Activated CD4-positive, alpha-beta T cell treated with anti-CD3 and anti-CD28 coated beads, Interleukin-2, amount 10 ng/mL, durations not matched to agents 7 days and 5 days (primary cell): ENCODE data around the gene SCP2. TPM values are rescaled to one million over a fixed set of nuclear protein-coding genes. Genes with fewer than 3 reads are reported as not detected.

Source experiments
- CTCF ChIA-PET: fragments of 350-600 bp; sonication (Branson Sonifier 250); formaldehyde crosslinking; loops from one replicate; lab custom pipeline; 2021; ENCODE audit warnings: antibody characterized with exemption; lab: Charles Lee
- POLR2A ChIA-PET: fragments of 350-600 bp; sonication (Branson Sonifier 250); formaldehyde crosslinking; loops from one replicate; lab custom pipeline; 2021; ENCODE audit warnings: antibody characterized with exemption; lab: Charles Lee
- DNase-seq: peaks from one replicate; pipeline ENCODE4 v3.0.0-alpha.2; 2020
- H3K27ac Mint-ChIP-seq: one replicate; pipeline ENCODE4 v1.8.0; 2021; ENCODE audit warnings: mild to moderate bottlenecking, moderate library complexity, mixed read lengths
- H3K27me3 Mint-ChIP-seq: one replicate; pipeline ENCODE4 v1.8.0; 2021; ENCODE audit warnings: mixed read lengths
- H3K36me3 Mint-ChIP-seq: one replicate; pipeline ENCODE4 v1.8.0; 2021; ENCODE audit warnings: low read depth, mixed read lengths
- H3K4me1 Mint-ChIP-seq: one replicate; pipeline ENCODE4 v1.8.0; 2021; ENCODE audit warnings: mixed read lengths
- H3K4me3 Mint-ChIP-seq: one replicate; pipeline ENCODE4 v1.8.0; 2021; ENCODE audit warnings: mild to moderate bottlenecking, moderate library complexity, mixed read lengths
- H3K9me3 Mint-ChIP-seq: one replicate; pipeline ENCODE4 v1.8.0; 2021; ENCODE audit warnings: mixed read lengths
- total RNA-seq, 2 experiments: library from RNA; stranded (reverse); gene quantifications; one replicate each; pipeline ENCODE4 v1.2.3, GENCODE V29; 2021

Gene SCP2
- total RNA-seq, 2 experiments from 2014 or later = 83.3 to 102 TPM

DNA sequence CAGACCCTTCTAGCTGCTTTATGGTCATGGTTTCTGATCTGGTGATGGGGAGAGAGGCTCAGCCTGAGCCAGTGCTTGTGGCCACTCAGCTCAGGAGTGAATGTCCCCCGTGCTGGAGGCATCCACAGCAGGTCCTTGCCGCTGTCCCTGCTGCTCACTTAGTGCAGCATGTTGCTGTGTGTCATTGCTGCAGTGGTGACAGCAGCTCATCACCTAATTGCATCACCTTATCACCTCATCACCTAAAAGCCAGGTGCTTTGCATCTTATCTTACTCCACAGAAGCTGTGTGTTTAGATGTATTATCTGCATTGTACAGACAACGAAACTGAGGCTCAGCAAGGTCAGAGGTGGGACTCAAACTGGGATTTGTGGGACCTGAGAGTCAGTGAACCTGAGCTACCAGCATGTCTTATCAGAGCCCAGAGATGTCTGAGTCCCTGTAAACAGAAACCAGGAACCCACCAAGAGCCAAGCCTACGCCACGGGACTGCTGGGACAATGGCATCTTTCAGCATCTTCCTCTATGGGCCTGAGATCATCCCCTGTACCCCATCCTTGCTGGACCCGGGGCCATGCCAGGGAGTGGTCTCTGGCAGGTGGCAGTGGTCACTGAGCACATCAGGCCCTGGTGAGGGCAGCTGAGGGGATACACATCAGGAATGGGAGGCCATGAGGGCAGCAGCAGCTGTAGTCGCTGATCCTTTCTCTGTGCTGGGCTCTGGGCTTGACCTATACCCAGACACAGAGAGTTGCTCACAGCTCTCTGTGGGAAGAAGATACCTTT lies 141.4 kb downstream of the SCP2 start:
- no peak overlapping the region for H3K4me3 Mint-ChIP-seq
- H3K36me3 Mint-ChIP-seq = no peaks in the 10 kb centered on the region
- no peaks in the 10 kb centered on the region for H3K9me3 Mint-ChIP-seq
- ChIA-PET POLR2A (no interaction called here), CTCF (interaction anchor here (0.7 to 1.9 kb wide), 7 partner anchors 9 to 130 kb away, joined by 3 to 5 read pairs (median 3); no protein-coding TSS in a partner anchor)
- DNase-seq = no peak
- H3K27ac Mint-ChIP-seq = no peak overlapping the region
- H3K4me1 Mint-ChIP-seq = no peaks in the 10 kb centered on the region
- H3K27me3 Mint-ChIP-seq = peaks cover 9% of the 10 kb centered on the region

DNA sequence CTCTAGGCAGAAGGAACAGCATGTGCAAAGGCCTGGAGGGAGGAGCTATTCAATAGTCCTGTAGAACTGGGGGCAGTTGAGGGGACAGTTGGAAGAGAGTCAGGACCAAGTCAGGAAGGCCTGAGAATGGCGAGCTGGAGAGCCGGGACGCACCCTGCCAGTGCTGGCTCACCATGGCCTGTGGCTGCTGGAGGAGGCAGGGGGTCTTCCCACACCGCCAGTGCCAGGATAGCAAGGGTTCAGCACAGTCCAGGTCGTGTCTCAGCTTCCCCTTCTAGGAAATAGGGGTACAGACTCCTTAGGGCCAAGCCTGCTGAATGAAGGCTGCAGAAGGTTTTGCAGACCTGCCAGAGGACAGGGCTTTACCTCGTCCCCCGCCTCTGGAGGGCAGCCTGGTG lies 142.2 kb downstream of the SCP2 start:
- DNase-seq = no peak
- ChIA-PET POLR2A (no interaction called here), CTCF (interaction anchor here (0.7 to 1.9 kb wide), 5 partner anchors 12 to 130 kb away, joined by 3 to 5 read pairs (median 3); no protein-coding TSS in a partner anchor)
- H3K9me3 Mint-ChIP-seq = no peaks in the 10 kb centered on the region
- no peak overlapping the region for H3K4me3 Mint-ChIP-seq
- H3K27me3 Mint-ChIP-seq = peaks cover 4% of the 10 kb centered on the region
- H3K27ac Mint-ChIP-seq = no peak overlapping the region
- H3K36me3 Mint-ChIP-seq = no peaks in the 10 kb centered on the region
- no peaks in the 10 kb centered on the region for H3K4me1 Mint-ChIP-seq

DNA sequence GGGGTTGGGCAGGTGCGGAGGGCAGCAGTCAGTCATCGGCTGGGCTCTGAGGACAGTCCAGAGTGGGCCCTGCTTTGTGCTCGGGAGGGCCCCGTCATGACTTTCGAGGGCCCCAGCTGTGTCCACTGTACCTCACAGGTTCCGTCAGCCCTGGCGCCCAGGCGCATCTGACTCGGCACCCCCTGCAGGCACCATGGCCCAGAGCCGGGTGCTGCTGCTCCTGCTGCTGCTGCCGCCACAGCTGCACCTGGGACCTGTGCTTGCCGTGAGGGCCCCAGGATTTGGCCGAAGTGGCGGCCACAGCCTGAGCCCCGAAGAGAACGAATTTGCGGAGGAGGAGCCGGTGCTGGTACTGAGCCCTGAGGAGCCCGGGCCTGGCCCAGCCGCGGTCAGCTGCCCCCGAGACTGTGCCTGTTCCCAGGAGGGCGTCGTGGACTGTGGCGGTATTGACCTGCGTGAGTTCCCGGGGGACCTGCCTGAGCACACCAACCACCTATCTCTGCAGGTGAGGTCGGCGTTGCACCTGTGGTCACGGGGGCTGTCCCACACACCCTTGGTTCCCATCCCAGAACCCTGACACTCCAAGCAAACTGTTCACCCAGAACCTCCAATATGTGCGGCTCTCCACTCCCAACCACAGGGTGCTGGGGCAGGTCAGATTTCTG lies 142.7 kb downstream of the SCP2 start:
- no peaks in the 10 kb centered on the region for H3K9me3 Mint-ChIP-seq
- CTCF ChIA-PET = interaction anchor here (0.5 to 1.7 kb wide), 2 partner anchors 13 to 782 kb away, joined by 3 to 5 read pairs; no protein-coding TSS in a partner anchor
- no peaks in the 10 kb centered on the region for H3K36me3 Mint-ChIP-seq
- H3K4me1 Mint-ChIP-seq = no peaks in the 10 kb centered on the region
- peaks cover 4% of the 10 kb centered on the region for H3K27me3 Mint-ChIP-seq
- no peak overlapping the region for H3K27ac Mint-ChIP-seq
- no peak overlapping the region for H3K4me3 Mint-ChIP-seq
- POLR2A ChIA-PET = no interaction called here
- DNase-seq = no peak

DNA sequence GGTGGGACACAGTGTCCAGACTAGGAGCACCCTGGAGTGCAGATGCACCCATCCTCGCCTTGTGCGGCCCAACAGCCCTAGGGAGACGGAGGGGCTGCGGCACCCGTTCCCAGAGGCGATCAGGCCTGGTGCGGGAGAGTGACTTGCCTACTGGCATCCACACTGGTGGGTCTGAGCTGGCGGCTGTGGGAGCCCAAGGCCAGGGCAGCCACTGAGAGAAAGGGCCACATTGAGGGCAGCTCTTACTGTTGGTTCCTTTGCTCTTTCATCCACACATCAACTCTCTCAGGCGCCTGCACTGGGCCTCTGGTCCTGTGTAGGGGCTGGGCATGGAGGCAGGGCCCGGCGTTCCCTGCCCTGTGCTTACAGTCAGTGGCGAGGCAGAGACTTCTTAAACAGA lies 143.5 kb downstream of the SCP2 start:
- ChIA-PET POLR2A (no interaction called here), CTCF (no interaction called here)
- no peak for DNase-seq

DNA sequence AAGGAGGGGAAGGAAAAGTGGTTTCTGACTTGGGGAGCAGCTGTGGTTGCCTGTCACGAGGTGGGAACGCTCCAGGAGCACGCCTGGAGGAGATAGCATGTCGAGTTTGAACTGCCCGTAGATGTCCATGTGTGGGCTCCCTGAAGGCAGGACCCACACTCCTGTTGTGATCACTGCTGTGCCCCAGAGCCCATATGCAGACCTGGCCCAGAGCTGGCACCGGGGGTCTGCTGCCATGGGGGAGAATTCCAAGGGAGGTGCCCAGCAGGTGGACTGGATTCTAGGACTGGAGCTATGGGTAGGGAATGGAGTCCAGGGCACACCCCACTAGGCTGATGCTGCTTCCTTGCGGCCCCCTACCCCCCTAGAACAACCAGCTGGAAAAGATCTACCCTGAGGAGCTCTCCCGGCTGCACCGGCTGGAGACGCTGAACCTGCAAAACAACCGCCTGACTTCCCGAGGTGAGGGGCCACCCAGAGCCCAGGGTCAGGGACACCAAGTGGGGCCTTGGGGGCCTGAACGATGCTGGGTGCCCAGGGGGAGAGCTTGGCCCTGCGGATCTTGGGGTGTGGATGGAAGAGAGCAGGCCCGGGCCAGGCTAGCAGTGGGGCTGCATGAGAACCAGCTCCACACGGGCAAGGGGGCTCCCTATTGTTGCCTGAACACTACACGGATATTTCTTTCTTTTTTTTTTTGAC lies 144.2 kb downstream of the SCP2 start:
- Mint-ChIP-seq H3K4me3 (no peak overlapping the region), H3K4me1 (no peaks in the 10 kb centered on the region), H3K36me3 (no peaks in the 10 kb centered on the region), H3K27ac (no peak overlapping the region), H3K9me3 (no peaks in the 10 kb centered on the region), H3K27me3 (no peaks in the 10 kb centered on the region)
- CTCF ChIA-PET = interaction anchor here (0.6 to 0.7 kb wide), 2 partner anchors 85 to 163 kb away, joined by 3 read pairs; no protein-coding TSS in a partner anchor
- POLR2A ChIA-PET = no interaction called here
- no peak for DNase-seq

More for the DNA sequence above, 143.5 kb downstream of the SCP2 start:
- Mint-ChIP-seq H3K4me3 (no peak overlapping the region), H3K4me1 (no peaks in the 10 kb centered on the region), H3K27ac (no peak overlapping the region), H3K9me3 (no peaks in the 10 kb centered on the region), H3K27me3 (peaks cover under 1% of the 10 kb centered on the region), H3K36me3 (no peaks in the 10 kb centered on the region)

DNA sequence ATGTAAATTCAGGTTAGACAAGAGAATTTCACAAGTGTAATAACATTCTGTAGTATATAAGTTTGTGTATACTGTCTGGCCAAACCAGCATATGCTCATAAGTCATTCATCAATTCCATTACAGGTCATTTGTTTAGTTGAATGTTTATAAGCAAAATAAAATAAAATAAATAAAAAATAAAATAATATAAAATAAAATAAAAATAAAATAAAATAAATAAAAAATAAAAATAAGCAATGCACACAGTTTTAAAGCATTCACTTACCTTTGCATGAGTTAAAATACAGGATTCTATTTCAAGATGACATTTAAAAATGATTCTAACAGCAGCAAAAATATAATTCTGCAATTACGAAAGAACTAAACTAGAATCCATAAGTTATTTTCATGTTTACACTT lies 144.8 kb downstream of the SCP2 start:
- no peak overlapping the region for H3K27ac Mint-ChIP-seq
- H3K36me3 Mint-ChIP-seq = no peaks in the 10 kb centered on the region
- no peaks in the 10 kb centered on the region for H3K9me3 Mint-ChIP-seq
- H3K27me3 Mint-ChIP-seq = no peaks in the 10 kb centered on the region
- ChIA-PET POLR2A (no interaction called here), CTCF (interaction anchor here (0.7 kb wide), 1 partner anchor 84 kb away, joined by 3 read pairs; no protein-coding TSS in a partner anchor)
- H3K4me1 Mint-ChIP-seq = no peaks in the 10 kb centered on the region
- H3K4me3 Mint-ChIP-seq = no peak overlapping the region
- DNase-seq = no peak

DNA sequence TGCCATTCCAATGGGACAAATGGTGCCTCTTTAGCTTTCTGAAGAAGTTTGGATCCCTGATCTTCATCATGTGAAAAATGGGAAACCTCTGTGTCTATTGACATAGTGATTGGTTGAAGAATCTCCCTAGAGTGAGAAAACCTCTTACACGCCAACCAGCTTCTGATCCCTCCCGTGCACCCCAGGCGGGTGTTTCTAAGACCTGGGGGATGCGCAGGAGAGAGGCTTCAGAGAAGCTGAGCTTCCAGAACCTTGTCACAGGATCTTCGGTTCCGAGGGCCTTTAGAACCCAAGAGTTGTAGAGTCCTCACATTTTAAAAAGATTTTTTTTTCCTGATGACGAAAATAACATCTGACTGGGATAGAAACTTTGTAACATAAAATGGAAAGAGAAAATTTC lies 146.2 kb downstream of the SCP2 start:
- no peaks in the 10 kb centered on the region for H3K9me3 Mint-ChIP-seq
- no peak overlapping the region for H3K27ac Mint-ChIP-seq
- ChIA-PET POLR2A (no interaction called here), CTCF (no interaction called here)
- no peaks in the 10 kb centered on the region for H3K36me3 Mint-ChIP-seq
- DNase-seq = no peak
- no peaks in the 10 kb centered on the region for H3K27me3 Mint-ChIP-seq
- H3K4me3 Mint-ChIP-seq = no peak overlapping the region
- no peaks in the 10 kb centered on the region for H3K4me1 Mint-ChIP-seq

DNA sequence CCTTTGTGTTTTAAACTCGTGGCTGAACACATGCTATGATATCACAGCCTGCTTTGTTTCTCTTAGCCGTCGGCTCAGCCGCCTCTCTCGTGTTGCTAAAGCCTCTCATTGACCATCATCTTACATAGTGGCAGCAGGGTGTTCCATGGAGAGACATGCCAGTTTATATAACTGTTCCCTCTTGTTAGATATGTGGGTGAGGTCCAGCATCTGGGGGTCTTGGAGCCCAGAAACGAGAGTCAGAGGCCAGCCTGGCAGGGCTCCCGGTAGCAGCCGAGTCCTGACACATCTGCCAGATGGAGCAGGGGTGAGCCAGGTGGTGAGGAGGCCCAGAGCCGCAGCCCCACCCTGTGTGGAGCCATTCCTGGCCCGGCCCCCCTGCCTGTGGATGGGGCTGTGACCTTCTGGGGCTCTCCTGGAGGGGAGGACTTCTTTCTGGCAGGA lies 146.8 kb downstream of the SCP2 start:
- no peak for DNase-seq
- no peaks in the 10 kb centered on the region for H3K36me3 Mint-ChIP-seq
- H3K9me3 Mint-ChIP-seq = no peaks in the 10 kb centered on the region
- no peak overlapping the region for H3K4me3 Mint-ChIP-seq
- ChIA-PET CTCF (no interaction called here), POLR2A (no interaction called here)
- H3K27me3 Mint-ChIP-seq = no peaks in the 10 kb centered on the region
- H3K27ac Mint-ChIP-seq = no peak overlapping the region
- H3K4me1 Mint-ChIP-seq = no peaks in the 10 kb centered on the region

DNA sequence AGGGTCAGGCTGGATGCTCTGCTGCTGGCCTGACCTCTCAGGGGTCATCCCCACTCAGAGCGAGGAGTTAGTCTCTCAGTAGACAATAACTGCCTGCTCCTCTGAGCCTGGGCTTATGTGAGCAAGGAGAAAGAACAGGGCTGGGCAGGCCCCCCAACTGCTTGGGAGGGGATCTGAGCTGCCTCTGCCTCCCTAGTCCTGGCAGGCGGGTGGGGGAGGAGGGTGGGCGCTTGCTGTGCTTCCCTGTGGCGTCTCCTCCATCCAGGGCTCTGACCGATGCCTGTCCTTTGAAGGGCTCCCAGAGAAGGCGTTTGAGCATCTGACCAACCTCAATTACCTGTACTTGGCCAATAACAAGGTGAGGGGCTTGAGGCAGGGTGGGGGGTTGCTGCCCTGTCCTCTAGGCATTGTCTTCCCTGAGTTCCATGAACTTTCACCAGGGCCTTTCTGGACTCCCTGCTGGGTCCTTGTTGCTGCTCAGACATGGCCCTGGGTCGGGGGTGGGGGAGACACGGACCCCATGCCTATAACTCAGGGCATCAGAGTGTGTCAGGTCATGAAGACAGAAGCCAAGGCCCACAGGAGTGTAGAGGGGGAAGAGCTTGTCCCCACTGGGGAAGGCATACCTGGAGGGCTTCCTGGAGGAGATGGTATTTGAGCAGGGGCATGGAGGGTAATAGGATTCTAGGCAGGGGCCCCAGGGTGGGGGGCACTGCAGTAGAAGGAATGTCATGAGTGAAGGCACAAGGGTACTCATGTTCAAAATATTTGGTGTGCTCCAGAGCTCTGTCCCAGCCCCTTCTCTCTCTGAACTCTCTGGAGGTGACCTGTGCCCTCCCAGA lies 147.5 kb downstream of the SCP2 start:
- no peak overlapping the region for H3K27ac Mint-ChIP-seq
- CTCF ChIA-PET = interaction anchor here (1.1 kb wide), 1 partner anchor 10 kb away, joined by 3 read pairs; no protein-coding TSS in a partner anchor

DNA sequence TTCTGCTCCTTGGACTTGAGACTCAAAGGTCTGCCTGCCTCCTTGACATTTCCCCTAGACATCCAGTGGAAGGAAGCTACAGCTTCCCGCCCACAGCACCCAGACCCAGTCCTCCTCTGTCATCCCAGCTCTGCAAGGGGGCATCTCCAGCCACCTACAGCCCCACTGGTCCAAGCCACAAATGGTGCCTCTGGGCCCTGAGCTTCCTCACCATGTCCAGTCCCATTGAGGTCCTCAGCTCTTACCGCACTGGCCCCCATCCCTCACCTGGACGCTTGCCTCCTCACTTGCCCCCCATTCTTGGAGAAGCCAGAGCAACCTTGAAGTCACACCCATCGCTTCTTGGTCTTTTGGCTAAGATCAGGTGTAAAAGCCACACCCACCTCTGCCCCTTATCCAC lies 148.1 kb downstream of the SCP2 start:
- Mint-ChIP-seq H3K4me1 (no peaks in the 10 kb centered on the region), H3K4me3 (no peak overlapping the region), H3K27ac (no peak overlapping the region), H3K9me3 (no peaks in the 10 kb centered on the region), H3K36me3 (no peaks in the 10 kb centered on the region), H3K27me3 (no peaks in the 10 kb centered on the region)
- ChIA-PET CTCF (interaction anchor here (0.6 to 1.1 kb wide), 2 partner anchors 11 to 533 kb away, joined by 3 read pairs; no protein-coding TSS in a partner anchor), POLR2A (no interaction called here)
- DNase-seq = no peak

More for the DNA sequence above, 147.5 kb downstream of the SCP2 start:
- Mint-ChIP-seq H3K36me3 (no peaks in the 10 kb centered on the region), H3K27me3 (no peaks in the 10 kb centered on the region), H3K4me3 (no peak overlapping the region), H3K4me1 (no peaks in the 10 kb centered on the region), H3K9me3 (no peaks in the 10 kb centered on the region)
- POLR2A ChIA-PET = no interaction called here
- DNase-seq = no peak

DNA sequence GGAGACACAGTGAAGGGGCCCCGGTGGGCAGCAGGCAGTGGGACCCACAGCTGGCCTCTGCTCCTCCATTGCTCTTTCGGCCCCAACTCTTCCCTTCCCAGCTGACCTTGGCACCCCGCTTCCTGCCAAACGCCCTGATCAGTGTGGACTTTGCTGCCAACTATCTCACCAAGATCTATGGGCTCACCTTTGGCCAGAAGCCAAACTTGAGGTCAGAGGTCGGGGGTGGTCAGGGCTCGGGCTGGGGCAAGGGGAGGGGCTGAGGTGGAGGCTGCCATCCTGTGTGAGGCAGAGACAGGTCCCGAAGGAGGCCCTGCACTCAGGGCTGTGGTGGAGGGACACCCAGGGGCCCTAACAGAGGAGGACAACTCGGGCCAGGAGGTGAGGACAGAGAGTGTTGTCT lies 148.7 kb downstream of the SCP2 start:
- Mint-ChIP-seq H3K4me3 (no peak overlapping the region), H3K4me1 (no peaks in the 10 kb centered on the region), H3K9me3 (no peaks in the 10 kb centered on the region), H3K27me3 (no peaks in the 10 kb centered on the region), H3K27ac (no peak overlapping the region), H3K36me3 (no peaks in the 10 kb centered on the region)
- no peak for DNase-seq
- ChIA-PET POLR2A (no interaction called here), CTCF (interaction anchor here (0.6 to 1.1 kb wide), 2 partner anchors 11 to 533 kb away, joined by 3 read pairs; no protein-coding TSS in a partner anchor)

DNA sequence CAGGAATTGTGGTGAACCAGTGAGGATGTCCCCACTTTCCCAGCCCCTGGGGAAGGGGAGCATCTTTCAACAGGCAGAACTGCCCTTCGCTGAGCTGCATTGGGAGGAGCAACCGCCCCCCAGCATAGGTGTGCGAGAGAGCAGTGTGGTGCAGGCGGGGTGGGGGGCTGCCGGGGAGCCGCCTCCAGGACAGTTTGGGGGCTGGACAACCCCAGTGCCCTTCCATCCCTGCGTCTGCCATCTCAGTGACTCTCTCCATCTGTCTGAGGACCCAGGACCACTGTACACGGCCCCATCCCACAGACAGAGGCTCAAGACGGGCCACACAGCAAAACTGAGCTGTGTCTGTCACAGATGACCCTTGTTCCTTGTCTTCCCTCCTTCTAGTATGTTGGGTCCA lies 149.1 kb downstream of the SCP2 start:
- CTCF ChIA-PET = no interaction called here
- no peak overlapping the region for H3K27ac Mint-ChIP-seq
- no peaks in the 10 kb centered on the region for H3K36me3 Mint-ChIP-seq
- no peak for DNase-seq
- POLR2A ChIA-PET = no interaction called here
- no peaks in the 10 kb centered on the region for H3K9me3 Mint-ChIP-seq
- no peaks in the 10 kb centered on the region for H3K4me1 Mint-ChIP-seq
- no peaks in the 10 kb centered on the region for H3K27me3 Mint-ChIP-seq
- H3K4me3 Mint-ChIP-seq = no peak overlapping the region
